ENCODE results near the gene CHRNB4. TPM values are rescaled to one million over a fixed set of nuclear protein-coding genes. Genes with fewer than 3 reads are reported as not detected.

The CHRNB4 gene, protein sequence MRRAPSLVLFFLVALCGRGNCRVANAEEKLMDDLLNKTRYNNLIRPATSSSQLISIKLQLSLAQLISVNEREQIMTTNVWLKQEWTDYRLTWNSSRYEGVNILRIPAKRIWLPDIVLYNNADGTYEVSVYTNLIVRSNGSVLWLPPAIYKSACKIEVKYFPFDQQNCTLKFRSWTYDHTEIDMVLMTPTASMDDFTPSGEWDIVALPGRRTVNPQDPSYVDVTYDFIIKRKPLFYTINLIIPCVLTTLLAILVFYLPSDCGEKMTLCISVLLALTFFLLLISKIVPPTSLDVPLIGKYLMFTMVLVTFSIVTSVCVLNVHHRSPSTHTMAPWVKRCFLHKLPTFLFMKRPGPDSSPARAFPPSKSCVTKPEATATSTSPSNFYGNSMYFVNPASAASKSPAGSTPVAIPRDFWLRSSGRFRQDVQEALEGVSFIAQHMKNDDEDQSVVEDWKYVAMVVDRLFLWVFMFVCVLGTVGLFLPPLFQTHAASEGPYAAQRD
- total RNA-seq: not detected in 2 replicates

GRCh38 chr15:78641102-78641748 lies at the start of gene CHRNB4:
CHRNB4 (minus strand) TSS chr15:78641210; CDS start chr15:78641133, 77 bp downstream.

DNA sequence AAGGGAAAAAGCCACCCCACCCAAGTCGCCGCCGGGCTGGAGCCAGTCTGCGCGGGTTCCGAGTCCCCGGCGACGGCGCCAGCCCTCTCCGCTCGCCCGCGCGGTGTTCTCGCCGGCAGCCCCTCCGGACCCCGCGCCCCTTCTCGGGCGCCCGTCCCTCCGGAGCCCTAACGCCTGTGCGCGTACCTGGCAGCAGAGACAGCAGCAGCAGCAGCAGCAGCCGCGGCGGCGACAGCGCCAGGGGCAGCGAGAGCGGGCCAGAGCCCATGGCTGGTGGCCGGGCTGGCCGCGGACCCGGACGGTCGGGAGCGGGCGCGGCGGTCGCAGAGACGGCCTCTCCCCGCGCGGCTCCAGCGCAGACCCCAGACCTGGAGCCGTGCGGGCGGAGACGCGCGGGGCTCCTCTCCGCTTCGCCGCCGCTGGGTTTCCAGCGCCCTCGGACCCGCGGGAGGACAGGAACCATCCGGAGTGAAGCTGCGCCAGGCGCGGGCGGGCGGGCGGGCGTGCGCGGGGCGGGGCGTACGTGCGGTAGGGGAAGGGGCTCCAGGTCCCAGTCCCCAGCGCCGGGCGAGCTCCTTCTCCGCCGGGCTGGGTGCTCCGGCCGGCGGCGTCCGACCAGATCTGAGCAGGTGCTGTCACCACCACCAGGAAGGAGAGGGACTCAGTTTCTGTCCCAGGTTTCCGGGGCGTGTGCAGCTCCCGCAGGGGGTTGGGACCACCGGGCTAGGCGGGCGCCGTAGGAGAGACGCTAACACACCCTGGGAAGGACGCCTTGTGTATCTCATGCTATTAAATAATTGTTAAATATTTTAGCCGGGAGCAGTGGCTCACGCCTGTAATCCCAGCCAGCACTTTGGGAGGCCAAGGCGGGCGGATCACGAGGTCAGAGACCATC lies 20.2 kb downstream of the CHRNB4 start, which contains the start of gene CHRNA3:
Gene CHRNA3 (minus strand): TSS at position 470 of the 895 bp plus-strand sequence. CDS start 202 bp downstream, at position 268.

Other genes with a start within 250 kb of the CHRNB4 start
- gene IREB2, start 203.0 kb downstream of the CHRNB4 start, total RNA-seq: 17.9 and 23.8 TPM in 2 replicates
- gene HYKK, start 133.6 kb downstream of the CHRNB4 start, total RNA-seq: 1.7 and 1.9 TPM in 2 replicates
- 110 and 137 TPM in 2 replicates for gene PSMA4, start 100.8 kb downstream of the CHRNB4 start, total RNA-seq
- 0.47 and 0.94 TPM in 2 replicates for gene CHRNA5, start 75.7 kb downstream of the CHRNB4 start, total RNA-seq
- under 0.01 TPM in 2 replicates for gene CHRNA3, start 20.2 kb downstream of the CHRNB4 start, total RNA-seq
- 1.1 and 4.1 TPM in 2 replicates for gene ADAMTS7, start 170.3 kb upstream of the CHRNB4 start, total RNA-seq
- 204 and 276 TPM in 2 replicates for gene MORF4L1, start 231.7 kb upstream of the CHRNB4 start, total RNA-seq